Astrocyte (in vitro differentiated cells and primary cell): ENCODE measurements around the gene PDZD2. TPM values are rescaled to one million over a fixed set of nuclear protein-coding genes. Genes with fewer than 3 reads are reported as not detected.
A peak's percentile ranks its signal among the peaks of the same experiment; 100 is the strongest.

ENCODE experiments used
- DNase-seq: peaks from one replicate; pipeline ENCODE4 v3.0.0-alpha.2; 2010; ENCODE audit warnings: low read depth
- FAIRE-seq: peaks from 2 replicates; lab custom pipeline; 2011; peaks lifted over from hg19 to GRCh38; lab: Jason Lieb, UNC
- H2AFZ ChIP-seq: 2 replicates; pipeline ENCODE4 v1.6.0; 2012; ENCODE audit warnings: low read depth, low read length, inconsistent platforms
- H3K27ac ChIP-seq: 2 replicates; pipeline ENCODE4 v1.5.1; 2011; ENCODE audit warnings: low read depth, low read length, inconsistent platforms
- H3K27me3 ChIP-seq: 2 replicates; pipeline ENCODE4 v1.6.0; 2011; ENCODE audit warnings: low read length, inconsistent platforms; ENCODE audit not compliant: insufficient read depth
- H3K36me3 ChIP-seq: 2 replicates; pipeline ENCODE4 v1.5.1; 2011; ENCODE audit warnings: low read length, inconsistent platforms; ENCODE audit not compliant: insufficient read depth
- H3K4me1 ChIP-seq: 2 replicates; pipeline ENCODE4 v1.5.1; 2011; ENCODE audit warnings: low read length, inconsistent platforms; ENCODE audit not compliant: insufficient read depth
- H3K4me2 ChIP-seq: 2 replicates; pipeline ENCODE4 v1.6.0; 2012; ENCODE audit warnings: low read length, inconsistent platforms
- H3K4me3 ChIP-seq: 2 replicates; pipeline ENCODE4 v1.5.1; 2011; ENCODE audit warnings: low read depth, mild to moderate bottlenecking, low read length, inconsistent platforms; ENCODE audit not compliant: insufficient read depth
- H3K79me2 ChIP-seq: 2 replicates; pipeline ENCODE4 v1.6.0; 2012; ENCODE audit warnings: mild to moderate bottlenecking, low read length, inconsistent platforms; ENCODE audit not compliant: insufficient read depth
- H3K9ac ChIP-seq: 2 replicates; pipeline ENCODE4 v1.6.0; 2012; ENCODE audit warnings: mild to moderate bottlenecking, low read length, inconsistent platforms
- H3K9me3 ChIP-seq: 2 replicates; pipeline ENCODE4 v1.5.1; 2012; ENCODE audit warnings: low read depth, mild to moderate bottlenecking, low read length, inconsistent platforms; ENCODE audit not compliant: insufficient read depth
- H4K20me1 ChIP-seq: 2 replicates; pipeline ENCODE4 v1.6.0; 2012; ENCODE audit warnings: low read length, inconsistent platforms; ENCODE audit not compliant: insufficient read depth
- H3K27ac Mint-ChIP-seq: one replicate; pipeline ENCODE4 v1.8.0; 2021; ENCODE audit warnings: mild to moderate bottlenecking, mixed read lengths; ENCODE audit not compliant: unreplicated experiment
- H3K27me3 Mint-ChIP-seq: one replicate; pipeline ENCODE4 v1.8.0; 2021; ENCODE audit warnings: low read depth, mixed read lengths; ENCODE audit not compliant: unreplicated experiment
- H3K36me3 Mint-ChIP-seq: one replicate; pipeline ENCODE4 v1.8.0; 2021; ENCODE audit warnings: low read depth, mixed read lengths; ENCODE audit not compliant: unreplicated experiment
- H3K4me1 Mint-ChIP-seq: one replicate; pipeline ENCODE4 v1.8.0; 2021; ENCODE audit warnings: low read depth, mixed read lengths; ENCODE audit not compliant: unreplicated experiment
- H3K4me3 Mint-ChIP-seq: one replicate; pipeline ENCODE4 v1.8.0; 2021; ENCODE audit warnings: mild to moderate bottlenecking, moderate library complexity, mixed read lengths; ENCODE audit not compliant: unreplicated experiment
- H3K9me3 Mint-ChIP-seq: one replicate; pipeline ENCODE4 v1.8.0; 2021; ENCODE audit warnings: mild to moderate bottlenecking, mixed read lengths; ENCODE audit not compliant: unreplicated experiment
- EZH2 ChIP-seq: IDR thresholded peaks from 2 replicates; pipeline ENCODE4 v1.6.1; 2012; ENCODE audit warnings: mild to moderate bottlenecking, low read length, inconsistent platforms; ENCODE audit not compliant: insufficient read depth
- total RNA-seq: library from RNA; stranded (reverse); gene quantifications from 2 replicates; pipeline ENCODE4 v1.2.1, GENCODE V29; 2021
- TF ChIP-seq, protein P1 (sequence below): IDR thresholded peaks from 2 replicates; pipeline ENCODE4 v1.5.1; 2011; ENCODE audit warnings: low read depth, mild to moderate bottlenecking, inconsistent platforms, low read length, moderate library complexity; ENCODE audit not compliant: insufficient read depth

The PDZD2 gene
- total RNA-seq, 1 donor from 2014 or later, result 10.3 TPM

- Histone ChIP-seq H3K36me3 (no peaks in the 10 kb centered on the region), H2AFZ (no peak overlapping the region), H3K4me2 (no peak overlapping the region), H3K79me2 (no peaks in the 10 kb centered on the region), H3K27ac (no peak overlapping the region), H3K27me3 (no peaks in the 10 kb centered on the region), H3K4me3 (no peak overlapping the region), H3K9me3 (no peaks in the 10 kb centered on the region), H3K4me1 (peaks cover 3% of the 10 kb centered on the region), H4K20me1 (no peaks in the 10 kb centered on the region), H3K9ac (no peak overlapping the region)
- TF ChIP-seq EZH2, result no peak
- TF ChIP-seq, protein P1, sequence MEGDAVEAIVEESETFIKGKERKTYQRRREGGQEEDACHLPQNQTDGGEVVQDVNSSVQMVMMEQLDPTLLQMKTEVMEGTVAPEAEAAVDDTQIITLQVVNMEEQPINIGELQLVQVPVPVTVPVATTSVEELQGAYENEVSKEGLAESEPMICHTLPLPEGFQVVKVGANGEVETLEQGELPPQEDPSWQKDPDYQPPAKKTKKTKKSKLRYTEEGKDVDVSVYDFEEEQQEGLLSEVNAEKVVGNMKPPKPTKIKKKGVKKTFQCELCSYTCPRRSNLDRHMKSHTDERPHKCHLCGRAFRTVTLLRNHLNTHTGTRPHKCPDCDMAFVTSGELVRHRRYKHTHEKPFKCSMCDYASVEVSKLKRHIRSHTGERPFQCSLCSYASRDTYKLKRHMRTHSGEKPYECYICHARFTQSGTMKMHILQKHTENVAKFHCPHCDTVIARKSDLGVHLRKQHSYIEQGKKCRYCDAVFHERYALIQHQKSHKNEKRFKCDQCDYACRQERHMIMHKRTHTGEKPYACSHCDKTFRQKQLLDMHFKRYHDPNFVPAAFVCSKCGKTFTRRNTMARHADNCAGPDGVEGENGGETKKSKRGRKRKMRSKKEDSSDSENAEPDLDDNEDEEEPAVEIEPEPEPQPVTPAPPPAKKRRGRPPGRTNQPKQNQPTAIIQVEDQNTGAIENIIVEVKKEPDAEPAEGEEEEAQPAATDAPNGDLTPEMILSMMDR, result no peak
- H3K36me3 Mint-ChIP-seq, result peaks cover 5% of the 10 kb centered on the region
- H3K4me3 Mint-ChIP-seq, result no peak overlapping the region
- H3K27me3 Mint-ChIP-seq, result no peaks in the 10 kb centered on the region
- DNase-seq (peak; percentile 10), FAIRE-seq (no peak)
- H3K27ac Mint-ChIP-seq, result no peak overlapping the region
- H3K4me1 Mint-ChIP-seq, result peaks cover 6% of the 10 kb centered on the region
- peaks cover 2% of the 10 kb centered on the region for H3K9me3 Mint-ChIP-seq
Measured at GRCh38 chr5:31952067-31952466, 313.1 kb downstream of the PDZD2 start.

GRCh38 chr5:31954091-31954490, 315.2 kb downstream of the PDZD2 start:
- no peaks in the 10 kb centered on the region for H3K36me3 ChIP-seq
- no peak overlapping the region for H3K27ac ChIP-seq
- no peaks in the 10 kb centered on the region for H3K9me3 ChIP-seq
- TF ChIP-seq, protein P1, result no peak
- no peak for TF ChIP-seq EZH2
- no peak overlapping the region for H3K4me2 ChIP-seq
- DNase-seq (no peak), FAIRE-seq (no peak)
- no peaks in the 10 kb centered on the region for H3K27me3 ChIP-seq
- no peaks in the 10 kb centered on the region for H3K4me1 Mint-ChIP-seq
- H3K9ac ChIP-seq, result no peak overlapping the region
- no peak overlapping the region for H3K4me3 ChIP-seq
- H3K27ac Mint-ChIP-seq, result no peak overlapping the region
- H3K27me3 Mint-ChIP-seq, result no peaks in the 10 kb centered on the region
- H3K4me3 Mint-ChIP-seq, result no peak overlapping the region
- peaks cover 3% of the 10 kb centered on the region for H3K4me1 ChIP-seq
- no peaks in the 10 kb centered on the region for H4K20me1 ChIP-seq
- no peaks in the 10 kb centered on the region for H3K79me2 ChIP-seq
- no peak overlapping the region for H2AFZ ChIP-seq
- H3K36me3 Mint-ChIP-seq, result peaks cover 4% of the 10 kb centered on the region
- H3K9me3 Mint-ChIP-seq, result peaks cover 2% of the 10 kb centered on the region

DNA sequence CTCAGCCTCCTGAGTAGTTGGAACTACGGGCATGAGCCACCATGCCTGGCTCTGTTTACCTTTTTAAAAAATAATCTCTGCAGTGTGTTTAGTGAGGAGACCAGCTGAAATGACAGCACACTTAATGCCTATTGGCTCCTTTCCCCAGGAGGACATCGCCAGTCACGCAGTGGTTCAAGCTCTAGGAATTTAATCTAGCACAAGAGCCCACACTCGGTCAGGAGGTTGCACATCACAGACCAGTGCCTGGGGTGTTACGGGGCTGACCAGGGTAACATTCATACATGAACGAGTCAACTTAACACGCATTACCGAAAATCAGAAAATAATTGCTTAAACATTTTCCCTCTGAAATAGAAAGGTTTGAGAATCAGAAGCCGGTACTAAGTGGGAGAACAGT, 318.2 kb downstream of the PDZD2 start:
- H3K36me3 Mint-ChIP-seq, result peaks cover 2% of the 10 kb centered on the region

More for the DNA sequence above, 318.2 kb downstream of the PDZD2 start:
- no peaks in the 10 kb centered on the region for H3K79me2 ChIP-seq
- no peak for FAIRE-seq
- no peak overlapping the region for H3K4me2 ChIP-seq
- no peaks in the 10 kb centered on the region for H3K36me3 ChIP-seq
- H3K27me3 ChIP-seq, result no peaks in the 10 kb centered on the region
- TF ChIP-seq, protein P1, result no peak
- no peak for TF ChIP-seq EZH2
- H3K9me3 ChIP-seq, result no peaks in the 10 kb centered on the region
- no peak overlapping the region for H3K4me3 Mint-ChIP-seq
- no peak overlapping the region for H3K9ac ChIP-seq
- H3K4me3 ChIP-seq, result no peak overlapping the region
- H3K4me1 ChIP-seq, result peaks cover 3% of the 10 kb centered on the region
- no peaks in the 10 kb centered on the region for H4K20me1 ChIP-seq
- no peak overlapping the region for H3K27ac ChIP-seq
- H3K4me1 Mint-ChIP-seq, result peaks cover 2% of the 10 kb centered on the region
- DNase-seq, result no peak
- no peak overlapping the region for H2AFZ ChIP-seq
- H3K27me3 Mint-ChIP-seq, result no peaks in the 10 kb centered on the region
- H3K27ac Mint-ChIP-seq, result no peak overlapping the region
- no peaks in the 10 kb centered on the region for H3K9me3 Mint-ChIP-seq
